Kidney glomerular epithelial cell (primary cell): ENCODE data around the gene C2CD4B.

Experiments used
- DNase-seq: peaks from one replicate; lab custom pipeline; 2025; lab: John Stamatoyannopoulos, UW

The C2CD4B gene

GRCh38 chr15:62165104-62165792 is at the start of gene C2CD4B:
C2CD4B (minus strand) TSS chr15:62165285; CDS start chr15:62164984, 301 bp downstream.
- no peak for DNase-seq

DNA sequence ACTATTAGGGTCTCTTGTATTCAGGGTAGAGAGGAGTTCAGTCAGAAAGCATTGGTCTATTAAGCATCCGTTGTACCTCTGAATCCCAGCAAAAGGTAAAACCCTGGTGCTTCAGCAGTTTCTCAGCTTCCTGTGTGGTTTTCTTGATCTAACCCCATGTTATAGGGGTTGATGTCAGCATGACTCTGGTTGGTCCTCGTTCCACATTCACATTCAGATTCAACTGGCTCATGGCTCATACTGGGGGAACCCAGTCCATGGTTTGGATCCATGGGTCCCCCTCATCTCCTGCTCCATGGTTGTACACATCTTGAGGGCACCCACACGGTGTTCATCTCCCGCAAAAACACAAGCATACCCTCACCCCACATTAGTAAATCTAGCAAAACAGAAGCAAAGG is 47.7 kb upstream of the C2CD4B start:
- no peak for DNase-seq

DNA sequence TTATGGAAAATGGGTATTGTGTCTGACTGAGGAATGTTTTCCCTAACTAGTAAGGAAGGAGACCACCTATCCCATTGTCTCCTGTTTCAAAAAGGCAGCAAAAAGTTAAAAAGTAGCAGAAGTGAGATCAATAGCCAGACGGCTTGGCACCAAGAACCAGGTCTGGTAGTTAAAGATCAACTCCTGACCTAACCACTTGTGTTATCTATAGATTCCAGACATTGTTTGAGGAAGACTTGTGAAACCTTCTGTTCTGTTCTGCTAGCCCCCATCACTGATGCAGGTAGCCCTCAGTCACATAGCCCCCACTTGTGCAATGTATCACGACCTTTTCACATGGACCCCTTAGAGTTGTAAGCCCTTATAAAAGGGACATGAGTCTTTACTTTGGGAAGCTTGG is 46.3 kb upstream of the C2CD4B start:
- DNase-seq = no peak

DNA sequence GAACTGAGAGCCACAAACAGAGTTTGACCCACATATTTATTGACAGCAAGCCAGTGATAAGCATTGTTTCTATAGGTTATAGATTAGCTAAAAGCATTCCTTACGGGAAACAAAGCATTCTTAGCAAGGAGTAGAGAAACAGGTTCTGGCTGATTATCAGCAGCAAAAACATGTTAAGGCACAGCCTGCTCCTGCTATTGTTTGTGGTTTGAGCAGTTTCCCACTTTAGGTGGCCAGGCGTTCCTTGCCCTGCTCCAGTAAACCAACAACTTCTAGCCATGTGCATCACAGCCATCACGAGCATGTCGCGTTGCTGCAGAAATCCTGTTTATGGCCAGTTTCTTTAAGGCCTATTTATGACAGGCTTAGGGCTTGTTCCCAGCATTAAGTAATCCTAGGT is 44.7 kb upstream of the C2CD4B start:
- no peak for DNase-seq

DNA sequence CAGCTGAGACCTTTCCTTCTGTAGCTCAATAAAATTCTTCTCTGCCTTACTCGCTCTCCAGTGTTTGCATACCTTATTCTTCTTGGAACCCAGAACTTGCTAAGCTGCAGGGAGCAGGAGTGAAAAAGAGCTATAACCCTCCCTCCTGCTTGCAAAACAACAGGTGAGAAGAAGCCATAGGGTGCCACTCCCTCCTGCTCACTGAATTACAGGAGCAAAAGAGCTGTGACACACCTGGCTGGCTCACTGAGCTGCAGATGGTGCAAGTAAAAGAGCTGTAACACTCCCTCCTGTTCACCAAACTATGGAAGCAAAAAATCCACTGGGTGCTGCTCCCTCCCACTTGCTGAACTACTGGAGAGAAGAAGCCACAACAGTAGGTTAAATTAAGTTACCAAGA is 44.2 kb upstream of the C2CD4B start:
- DNase-seq = no peak

DNA sequence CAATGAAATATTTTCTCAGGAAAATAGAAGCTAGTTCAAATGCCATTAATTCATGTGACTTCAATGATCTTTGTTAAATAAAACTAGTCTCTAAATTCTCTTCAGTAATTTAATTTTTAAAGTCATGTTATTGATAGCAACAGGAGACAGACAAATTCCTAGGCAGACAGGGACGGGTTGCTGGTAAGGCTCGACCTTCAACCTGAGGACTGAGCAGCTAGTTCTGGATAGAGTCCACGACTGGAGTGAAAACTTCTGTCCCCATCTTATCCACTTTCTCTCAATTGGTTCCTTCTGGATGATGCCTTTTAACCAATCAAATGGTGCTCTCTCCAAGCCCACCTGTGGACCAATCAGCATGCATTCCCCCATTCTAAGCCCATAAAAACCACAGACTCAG is 43.8 kb upstream of the C2CD4B start:
- DNase-seq = no peak

DNA sequence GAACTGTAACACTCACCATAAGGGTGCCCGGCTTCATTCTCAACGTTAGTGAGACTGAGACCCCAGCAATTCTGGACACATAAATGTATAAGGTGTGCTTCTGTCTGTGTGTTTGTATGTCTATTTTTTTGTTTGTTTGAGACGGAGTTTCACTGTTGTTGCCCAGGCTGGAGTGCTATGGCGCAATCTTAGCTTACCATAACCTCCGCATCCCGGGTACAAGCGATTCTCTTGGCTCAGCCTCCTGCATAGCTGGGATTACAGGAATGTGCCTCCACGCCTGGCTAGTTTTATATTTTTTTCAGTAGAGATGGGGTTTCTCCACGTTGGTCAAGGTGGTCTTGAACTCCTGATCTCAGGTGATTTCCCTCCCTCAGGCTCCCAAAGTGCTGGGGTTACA is 43.3 kb upstream of the C2CD4B start:
- no peak for DNase-seq

- DNase-seq = no peak
Measured at GRCh38 chr15:62190675-62191074, 25.6 kb upstream of the C2CD4B start.

- no peak for DNase-seq
Measured at GRCh38 chr15:62190274-62190673, 25.2 kb upstream of the C2CD4B start.

DNA sequence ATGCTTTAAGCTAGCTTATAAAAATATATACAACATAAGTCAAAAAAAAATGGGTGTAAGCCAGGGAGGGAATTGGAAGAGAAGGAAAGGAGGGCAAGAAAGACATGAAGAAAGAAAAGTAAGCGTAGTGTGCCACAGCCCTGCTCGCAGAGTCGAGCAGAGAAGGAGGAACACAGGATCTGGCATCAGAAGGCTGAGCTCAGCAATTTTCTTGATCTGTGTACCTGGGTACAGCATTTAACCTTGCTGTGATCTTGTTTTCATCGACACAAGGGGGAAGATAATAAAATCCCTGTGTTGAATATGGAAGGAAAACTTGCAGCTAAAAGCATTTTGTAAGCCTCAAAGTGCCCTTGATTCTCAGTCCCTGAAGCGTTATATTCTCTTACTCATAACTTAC is 23.7 kb upstream of the C2CD4B start:
- DNase-seq = no peak

GRCh38 chr15:62187910-62188309 is 22.8 kb upstream of the C2CD4B start:
- no peak for DNase-seq

- no peak for DNase-seq
Measured at GRCh38 chr15:62187425-62187824, 22.3 kb upstream of the C2CD4B start.

DNA sequence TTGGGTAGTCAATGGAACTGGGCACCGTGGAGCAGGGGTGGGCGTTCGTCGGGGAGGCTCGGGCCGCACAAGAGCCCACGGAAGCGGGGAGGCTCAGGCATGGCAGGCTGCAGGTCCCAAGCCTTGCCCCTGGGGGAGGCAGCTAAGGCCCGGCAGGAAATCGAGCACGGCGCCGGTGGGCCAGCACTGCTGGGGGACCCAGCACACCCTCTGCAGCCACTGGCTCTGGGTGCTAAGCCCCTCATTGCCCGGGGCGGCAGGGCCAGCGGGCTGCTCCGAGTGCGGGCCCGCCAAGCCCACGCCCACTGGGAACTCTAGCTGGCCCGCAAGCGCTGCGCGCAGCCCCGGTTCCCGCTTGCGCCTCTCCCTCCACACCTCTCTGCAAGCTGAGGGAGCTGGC is 21.5 kb upstream of the C2CD4B start:
- no peak for DNase-seq

DNA sequence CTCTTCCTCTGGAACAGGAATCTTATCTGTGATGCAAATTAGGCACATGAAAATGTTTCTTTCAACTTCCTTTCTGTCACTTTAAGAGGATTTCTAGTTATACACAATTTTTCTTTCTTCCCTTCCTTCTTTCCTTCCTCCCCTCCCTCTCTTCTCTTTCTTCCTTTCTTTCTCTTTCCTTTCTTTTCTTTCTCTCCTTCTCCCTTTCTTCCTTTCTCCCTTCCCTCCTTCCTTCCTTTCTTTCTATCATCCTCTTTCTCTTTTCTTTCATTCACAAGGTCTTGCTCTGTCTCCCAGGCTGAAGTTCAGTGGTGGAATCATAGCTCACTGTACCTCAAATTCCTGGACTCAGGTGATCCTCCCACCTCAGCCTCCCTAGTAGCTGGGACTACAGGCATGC is 18.0 kb upstream of the C2CD4B start:
- no peak for DNase-seq

DNA sequence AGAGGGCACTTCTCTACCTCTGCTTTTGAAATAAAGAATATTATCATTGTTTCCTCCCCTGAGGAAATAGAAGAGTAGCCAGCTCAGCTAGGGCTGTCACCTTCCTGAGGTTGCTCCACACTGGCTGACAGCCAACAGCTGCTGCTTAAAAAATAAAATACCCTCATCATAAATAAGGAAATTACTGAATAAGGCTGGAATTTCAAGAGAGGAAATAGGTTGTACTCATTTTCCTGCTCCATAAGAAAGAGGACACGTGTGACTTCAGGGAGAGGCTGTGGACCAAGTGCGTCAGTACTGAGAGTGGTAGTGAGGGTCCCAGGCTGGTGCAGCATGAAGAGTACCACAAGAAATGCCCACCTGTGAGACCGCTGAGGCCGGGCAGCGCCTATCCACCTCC is 8.1 kb upstream of the C2CD4B start:
- DNase-seq = no peak

GRCh38 chr15:62171882-62172281 is 6.8 kb upstream of the C2CD4B start:
- no peak for DNase-seq

GRCh38 chr15:62165793-62166375 is 799 bp upstream of the C2CD4B start:
- no peak for DNase-seq

- DNase-seq = no peak
Measured at GRCh38 chr15:62164396-62165103, 535 bp downstream of the C2CD4B start.

DNA sequence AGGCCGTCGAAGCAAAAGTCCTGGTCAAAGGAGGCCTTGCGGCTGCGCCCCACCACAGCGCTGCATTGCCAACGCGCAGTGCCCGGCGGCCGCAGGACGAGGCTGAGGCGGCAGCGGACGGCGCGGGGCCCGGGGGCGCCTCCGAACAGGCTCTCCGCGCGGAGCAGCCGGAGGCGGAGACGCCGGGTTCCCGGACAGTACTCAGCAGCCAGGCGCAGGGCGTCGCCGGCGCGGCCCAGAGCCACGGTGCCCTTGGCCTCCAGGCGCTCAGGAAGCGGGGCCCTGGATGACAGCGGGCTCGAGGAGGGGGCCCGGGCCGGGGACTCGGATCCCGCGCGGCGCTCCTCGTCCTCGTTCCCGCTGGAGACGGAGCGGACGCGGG is 1.1 kb downstream of the C2CD4B start:
- DNase-seq = no peak

DNA sequence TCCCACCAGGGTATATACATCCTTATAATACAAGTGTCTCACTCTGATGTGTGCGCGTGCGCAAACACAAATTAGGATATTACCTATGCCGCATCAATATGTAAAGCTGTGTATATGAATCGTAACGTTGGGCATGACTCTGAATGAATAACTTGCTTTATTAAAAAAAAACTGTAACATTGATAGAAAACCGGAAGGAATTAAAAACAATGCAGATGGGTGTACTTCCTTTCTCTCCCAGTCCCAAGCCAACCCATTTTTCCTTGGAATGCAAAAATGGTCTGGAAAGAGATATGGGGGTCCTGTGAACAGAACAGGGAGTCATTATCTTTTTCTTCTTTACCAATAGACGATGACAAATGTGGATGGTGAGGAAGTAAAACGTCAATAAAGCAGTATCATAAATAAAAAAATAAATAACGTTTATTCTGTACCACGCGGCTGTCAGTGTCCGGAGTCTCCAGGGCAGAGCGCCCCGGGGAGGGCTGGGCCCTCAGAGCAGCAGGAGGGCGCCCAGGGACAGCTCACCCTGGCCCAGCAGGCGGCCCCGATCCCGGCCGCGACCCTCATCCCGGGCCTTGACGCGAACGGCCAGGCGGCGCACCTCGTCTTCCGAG is 1.6 kb downstream of the C2CD4B start:
- DNase-seq = no peak

DNA sequence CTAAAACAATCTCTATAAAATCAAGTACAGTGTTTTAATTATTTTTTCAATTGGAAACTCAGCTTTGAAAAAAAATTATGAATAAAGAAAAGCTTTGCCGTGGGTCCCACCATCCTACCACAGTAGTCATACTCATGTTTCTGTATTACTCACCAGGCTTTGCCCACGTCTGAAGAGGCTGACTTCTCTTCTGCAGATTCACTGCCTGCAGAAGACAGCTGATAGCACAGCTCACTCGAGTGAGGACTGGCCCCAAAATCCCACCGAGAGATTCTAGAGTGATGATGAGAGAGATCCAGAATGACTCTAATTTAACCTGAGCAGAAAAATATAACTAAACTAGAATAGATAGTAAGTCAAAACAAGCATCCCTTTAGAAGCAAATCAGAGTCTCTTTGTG is 11.9 kb downstream of the C2CD4B start:
- no peak for DNase-seq

DNA sequence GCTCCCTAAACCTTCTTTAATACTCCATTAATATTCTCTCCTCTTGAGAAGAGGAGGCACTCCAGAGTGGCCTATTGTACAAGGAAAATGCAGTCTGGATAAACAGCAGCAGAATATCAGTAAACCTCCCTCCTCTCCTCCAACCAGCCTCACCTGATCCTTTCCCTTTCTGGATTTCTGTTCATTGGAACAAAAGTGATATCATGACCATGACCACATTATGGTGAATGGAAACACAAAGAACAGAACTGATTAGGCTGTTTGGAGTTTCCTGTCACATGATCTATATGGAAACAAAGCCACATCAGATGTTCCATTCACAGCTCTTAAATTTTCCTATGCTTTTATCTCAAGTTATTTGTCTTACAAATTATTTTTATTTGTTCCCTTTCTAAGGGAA is 14.6 kb downstream of the C2CD4B start:
- no peak for DNase-seq

DNA sequence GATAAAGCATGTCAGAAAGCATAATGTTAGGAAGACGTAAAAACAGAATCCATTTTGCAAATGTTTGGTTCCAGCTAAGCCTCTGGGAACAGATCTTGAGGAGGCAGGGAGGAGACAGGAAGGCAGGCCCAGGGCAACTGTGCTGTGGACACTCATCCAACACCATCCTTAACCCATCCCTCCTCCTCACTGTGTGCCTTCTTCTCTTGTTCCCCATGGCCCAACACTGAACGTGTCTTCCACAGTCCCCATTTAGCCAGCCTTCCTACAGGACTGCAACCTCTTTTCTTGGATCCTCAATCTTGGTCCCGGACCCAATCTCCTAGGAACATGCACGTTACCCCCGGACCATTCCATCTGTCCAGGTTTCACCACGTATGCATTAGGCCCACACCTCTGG is 15.4 kb downstream of the C2CD4B start:
- no peak for DNase-seq
